ENCODE measurements around the gene PBX4.

Gene PBX4

GRCh38 chr19:19526581-19527370 lies 91.7 kb downstream of the PBX4 start:
- no peak for DNase-seq (ENCODE audit: low read depth)

DNA sequence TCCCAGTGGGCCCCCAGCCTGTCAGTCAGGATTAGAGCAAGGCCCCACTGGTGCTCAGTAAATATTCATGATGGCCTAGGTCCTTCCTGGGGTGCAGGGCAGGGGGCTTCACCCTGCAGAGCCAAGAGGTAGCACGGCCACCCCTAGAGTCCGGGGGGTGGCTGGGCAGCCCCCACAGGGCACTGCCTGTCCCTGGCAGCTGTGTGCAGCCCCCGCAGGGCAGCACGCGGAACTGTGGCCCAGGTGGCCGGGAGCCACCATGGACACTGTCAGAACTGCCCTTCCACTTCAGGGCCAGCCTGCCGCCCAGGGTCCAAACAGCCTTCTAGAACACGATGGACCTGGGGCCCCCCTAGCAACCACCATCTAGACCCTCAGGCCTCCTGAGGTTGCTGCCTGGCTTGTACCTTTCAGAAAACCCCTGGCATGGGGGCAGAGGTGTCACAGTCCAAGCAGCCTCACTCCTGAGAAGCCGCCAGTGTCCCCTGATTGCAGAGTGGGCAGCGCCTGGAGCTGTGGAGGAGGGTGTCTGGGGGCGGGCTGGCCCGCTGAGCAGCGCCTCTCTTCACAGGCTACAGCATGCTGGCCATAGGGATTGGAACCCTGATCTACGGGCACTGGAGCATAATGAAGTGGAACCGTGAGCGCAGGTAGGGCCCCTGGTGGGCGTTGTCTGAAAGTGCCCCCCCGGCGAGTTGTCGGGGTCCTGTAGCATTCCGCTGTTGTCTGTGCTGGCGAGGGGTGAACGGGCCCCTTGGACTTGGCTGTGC lies 92.7 kb downstream of the PBX4 start:
- DNase-seq (ENCODE audit: low read depth) = no peak

DNA sequence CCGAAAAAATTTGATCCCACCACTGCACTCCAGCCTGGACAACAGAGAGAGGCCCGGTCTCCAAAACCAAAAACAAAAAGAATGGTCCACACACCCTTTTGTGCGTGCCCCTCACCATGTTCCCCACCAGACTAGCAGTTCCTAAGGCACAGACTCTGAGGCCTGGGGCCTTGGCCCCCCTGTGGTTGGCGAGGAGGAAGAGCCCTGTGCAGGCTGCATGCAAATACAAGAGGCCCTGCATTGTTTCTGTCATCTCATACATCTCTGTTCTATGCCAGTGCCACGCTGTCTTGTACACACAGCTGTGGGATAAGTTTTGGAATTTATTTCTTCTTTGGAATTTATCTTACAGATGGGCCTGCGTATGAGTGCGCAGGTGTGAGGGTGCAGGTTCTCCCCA lies 94.4 kb downstream of the PBX4 start:
- no peak for DNase-seq (ENCODE audit: low read depth)

- no peak for DNase-seq (ENCODE audit: low read depth)
Measured at GRCh38 chr19:19523177-19523576, 95.3 kb downstream of the PBX4 start.

DNA sequence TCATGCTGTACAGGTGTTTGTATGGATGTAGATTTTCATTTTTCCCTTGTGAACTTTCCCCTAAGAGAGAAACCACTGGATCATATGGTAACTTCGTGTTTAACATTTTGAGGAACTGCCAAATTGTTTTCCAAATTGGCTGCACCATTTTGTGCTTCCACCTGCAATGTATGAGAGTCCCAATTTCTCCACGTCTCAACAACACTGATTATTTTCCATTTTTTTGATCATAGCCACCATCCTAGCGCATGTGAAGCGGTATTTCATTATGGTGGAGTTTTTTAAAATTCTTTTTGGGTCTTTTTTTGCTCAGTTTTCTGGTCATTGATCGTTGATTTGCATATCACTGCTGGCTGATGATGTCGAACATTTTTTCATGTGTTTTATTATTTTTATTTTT lies 97.5 kb downstream of the PBX4 start:
- no peak for DNase-seq (ENCODE audit: low read depth)

DNA sequence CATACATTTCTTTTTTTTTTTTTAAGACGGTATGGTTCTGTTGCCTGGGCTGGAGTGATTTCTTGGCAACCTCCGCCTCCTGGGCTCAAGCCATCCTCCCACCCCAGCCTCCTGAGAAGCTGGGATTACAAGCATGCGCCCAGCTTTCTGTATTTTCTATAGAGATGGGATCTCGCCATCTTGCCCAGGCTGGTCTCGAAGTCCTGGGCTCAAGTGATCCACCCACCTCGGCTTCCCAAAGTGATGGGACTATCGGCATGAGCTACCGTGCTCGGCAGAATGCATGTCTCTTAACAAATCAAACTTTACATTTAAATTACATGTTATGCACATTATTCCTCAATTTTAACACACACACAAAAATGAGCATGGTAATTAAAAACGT lies 101.3 kb downstream of the PBX4 start:
- no peak for DNase-seq (ENCODE audit: low read depth)

DNA sequence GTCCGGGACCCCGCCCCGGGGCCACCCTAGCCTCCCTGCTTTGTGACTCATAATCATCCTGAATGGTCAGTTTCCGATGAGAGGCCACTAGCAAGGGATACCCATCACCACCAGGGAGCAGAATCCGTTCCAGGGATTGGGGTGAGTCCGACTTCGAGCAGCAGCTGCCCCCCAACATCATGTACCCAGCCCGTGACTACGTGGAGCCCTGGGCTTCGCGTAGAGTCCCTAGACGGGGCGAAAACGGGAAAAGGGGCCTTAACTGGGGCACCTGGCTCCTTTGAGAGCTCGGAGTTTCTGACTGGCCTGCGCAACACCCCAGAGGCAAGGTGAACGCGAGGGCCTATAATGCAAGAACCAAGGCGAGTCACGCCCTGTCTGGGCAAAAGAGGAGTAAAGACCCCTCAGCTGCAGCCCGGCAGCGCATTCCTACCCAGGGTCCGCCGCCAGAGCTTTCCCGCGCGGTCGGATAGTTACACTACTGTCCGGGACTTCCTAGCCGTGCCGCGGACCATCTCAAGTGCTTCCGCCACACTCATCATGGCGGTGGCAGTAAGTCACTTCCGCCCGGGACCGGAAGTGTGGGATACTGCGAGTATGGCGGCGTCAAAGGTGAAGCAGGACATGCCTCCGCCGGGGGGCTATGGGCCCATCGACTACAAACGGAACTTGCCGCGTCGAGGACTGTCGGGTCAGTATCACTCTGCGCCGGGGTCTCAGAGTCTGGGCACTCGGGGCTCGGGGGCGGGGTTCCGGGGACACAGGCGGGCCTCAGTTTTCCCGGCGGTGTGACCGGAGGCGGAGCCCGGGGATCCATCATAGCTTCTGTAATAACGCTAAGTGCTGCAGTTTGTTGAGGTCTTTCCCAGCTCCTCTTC lies 102.6 kb downstream of the PBX4 start, which contains the start of gene NDUFA13:
NDUFA13 (plus strand) TSS at position 584 of the 878 bp plus-strand sequence; CDS start at position 598, 14 bp downstream.
- peak; percentile 92 for DNase-seq (ENCODE audit: low read depth)

DNA sequence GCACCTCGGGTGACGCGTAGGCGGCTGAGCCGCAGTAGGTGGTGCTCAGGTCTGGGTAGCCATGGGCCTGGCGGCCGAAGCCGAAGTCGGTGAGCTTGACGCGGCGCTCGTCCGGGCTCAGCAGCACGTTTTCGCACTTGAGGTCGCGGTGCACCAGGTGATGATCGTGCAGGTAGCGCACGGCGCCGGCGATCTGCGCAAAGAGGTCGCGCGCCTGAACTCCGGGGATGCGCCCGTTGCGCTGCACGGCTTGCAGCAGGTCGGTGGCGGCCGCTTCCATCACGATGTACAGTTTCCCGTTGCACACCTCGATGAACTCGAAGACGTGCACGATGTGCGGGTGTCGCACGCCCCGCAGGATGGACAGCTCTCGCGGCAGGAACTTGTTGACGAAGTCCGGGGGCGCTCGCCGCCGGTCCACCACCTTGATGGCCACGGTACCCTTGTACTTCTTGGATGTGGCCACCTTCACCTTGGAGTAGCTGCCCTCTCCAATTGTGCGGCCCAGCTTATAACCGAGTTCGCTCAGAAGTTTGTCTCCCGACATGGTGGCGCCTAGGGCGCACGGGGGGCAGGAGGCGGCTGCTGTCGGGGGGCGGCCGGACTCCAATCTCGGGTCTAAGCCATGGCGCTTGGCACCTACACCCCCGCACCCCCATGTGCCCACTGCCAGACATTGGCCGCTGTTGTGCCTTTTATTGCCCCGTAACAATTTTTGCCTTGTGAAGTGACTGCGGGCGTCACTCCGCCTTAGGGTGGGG lies 103.4 kb downstream of the PBX4 start, which contains the start of gene TSSK6:
TSSK6 (minus strand) TSS at position 668 of the 761 bp plus-strand sequence; CDS start at position 547, 121 bp downstream.
- DNase-seq (ENCODE audit: low read depth) = no peak

DNA sequence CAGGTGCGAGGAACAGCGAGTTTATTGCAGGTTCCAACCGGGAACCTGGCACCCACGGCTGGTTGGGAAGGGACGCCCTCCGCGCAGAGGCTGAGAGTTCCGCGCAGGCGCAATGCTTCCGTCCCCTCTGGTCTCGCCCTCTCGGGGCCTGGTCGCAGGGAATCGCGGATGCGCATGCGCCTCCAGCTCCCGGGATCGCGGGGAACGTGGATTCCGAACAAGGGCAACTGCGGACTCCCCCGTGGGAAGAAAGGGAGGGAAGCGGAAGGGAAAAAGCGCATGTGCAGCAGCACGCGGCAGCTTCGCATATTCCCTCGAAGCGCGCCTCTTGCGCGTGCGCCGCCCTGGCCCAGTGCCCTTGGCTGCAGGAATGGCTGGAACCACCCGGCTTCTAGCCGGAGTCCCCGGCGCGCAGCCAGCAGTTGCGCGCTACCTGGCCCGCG lies 104.3 kb downstream of the PBX4 start:
- DNase-seq (ENCODE audit: low read depth) = no peak

GRCh38 chr19:19513682-19514081 lies 104.8 kb downstream of the PBX4 start:
- DNase-seq (ENCODE audit: low read depth) = no peak

Measured in stimulated activated CD8-positive, alpha-beta memory T cell treated with anti-CD3 and anti-CD28 coated beads, Interleukin-15, amount 100 ng/mL, for 1 hour (primary cell).